Measurements from ENCODE around the gene CADM1. TPM values are rescaled to one million over a fixed set of nuclear protein-coding genes. Genes with fewer than 3 reads are reported as not detected.
A peak's percentile ranks its signal among the peaks of the same experiment; 100 is the strongest.

CADM1 gene
- total RNA-seq, 2 experiments from 2014 or later, result 59.7 to 89.7 TPM

- no TSS peak for BruUV-seq (replicated peaks)
- POLR2A ChIA-PET, result interaction anchor here (0.6 to 2.6 kb wide), 4 partner anchors 19 to 98 kb away, joined by 3 to 11 read pairs (median 4); no protein-coding TSS in a partner anchor
- Histone ChIP-seq H3K9me3 (ENCODE audit: low read length) (no peaks in the 10 kb centered on the region), H3K27ac (ENCODE audit: low read depth, low read length, poor library complexity, severe bottlenecking) (no peak overlapping the region), H3K4me3 (ENCODE audit: low read depth, low read length, poor library complexity, severe bottlenecking) (no peak overlapping the region), H3K4me1 (ENCODE audit: insufficient read depth, low read length, poor library complexity, severe bottlenecking) (peaks cover 81% of the 10 kb centered on the region), H3K4me2 (ENCODE audit: low read length) (peak overlapping the region; percentile 27), H2AFZ (ENCODE audit: low read length) (no peak overlapping the region), H3K9me2 (ENCODE audit: insufficient read depth, low read length) (no peaks in the 10 kb centered on the region), H3K79me2 (ENCODE audit: insufficient read depth, low read depth, low read length) (peaks cover 32% of the 10 kb centered on the region), H3K36me3 (ENCODE audit: insufficient read depth, low read length) (no peaks in the 10 kb centered on the region), H4K20me1 (ENCODE audit: insufficient read depth, low read length) (no peaks in the 10 kb centered on the region; the same call in 1 of the 2 replicates)
- CTCF ChIA-PET (ENCODE audit: unreplicated experiment), result no interaction called here
- DNase-seq (ENCODE audit: low spot score), result peak; percentile 12
- TF ChIP-seq EZH2phosphoT487 (IDR thresholded peaks at IDR 0.05; ENCODE audit: borderline replicate concordance, low read depth, low read length), result no peak
- TF ChIP-seq, protein P1, sequence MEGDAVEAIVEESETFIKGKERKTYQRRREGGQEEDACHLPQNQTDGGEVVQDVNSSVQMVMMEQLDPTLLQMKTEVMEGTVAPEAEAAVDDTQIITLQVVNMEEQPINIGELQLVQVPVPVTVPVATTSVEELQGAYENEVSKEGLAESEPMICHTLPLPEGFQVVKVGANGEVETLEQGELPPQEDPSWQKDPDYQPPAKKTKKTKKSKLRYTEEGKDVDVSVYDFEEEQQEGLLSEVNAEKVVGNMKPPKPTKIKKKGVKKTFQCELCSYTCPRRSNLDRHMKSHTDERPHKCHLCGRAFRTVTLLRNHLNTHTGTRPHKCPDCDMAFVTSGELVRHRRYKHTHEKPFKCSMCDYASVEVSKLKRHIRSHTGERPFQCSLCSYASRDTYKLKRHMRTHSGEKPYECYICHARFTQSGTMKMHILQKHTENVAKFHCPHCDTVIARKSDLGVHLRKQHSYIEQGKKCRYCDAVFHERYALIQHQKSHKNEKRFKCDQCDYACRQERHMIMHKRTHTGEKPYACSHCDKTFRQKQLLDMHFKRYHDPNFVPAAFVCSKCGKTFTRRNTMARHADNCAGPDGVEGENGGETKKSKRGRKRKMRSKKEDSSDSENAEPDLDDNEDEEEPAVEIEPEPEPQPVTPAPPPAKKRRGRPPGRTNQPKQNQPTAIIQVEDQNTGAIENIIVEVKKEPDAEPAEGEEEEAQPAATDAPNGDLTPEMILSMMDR (conservative IDR thresholded peaks at IDR 0.05; ENCODE audit: low read length), result no peak
- intact Hi-C loops (cut with micrococcal nuclease; ENCODE audit: unreplicated experiment), result no loop called here
Measured at GRCh38 chr11:115466122-115466521, 38.1 kb downstream of the CADM1 start.

DNA sequence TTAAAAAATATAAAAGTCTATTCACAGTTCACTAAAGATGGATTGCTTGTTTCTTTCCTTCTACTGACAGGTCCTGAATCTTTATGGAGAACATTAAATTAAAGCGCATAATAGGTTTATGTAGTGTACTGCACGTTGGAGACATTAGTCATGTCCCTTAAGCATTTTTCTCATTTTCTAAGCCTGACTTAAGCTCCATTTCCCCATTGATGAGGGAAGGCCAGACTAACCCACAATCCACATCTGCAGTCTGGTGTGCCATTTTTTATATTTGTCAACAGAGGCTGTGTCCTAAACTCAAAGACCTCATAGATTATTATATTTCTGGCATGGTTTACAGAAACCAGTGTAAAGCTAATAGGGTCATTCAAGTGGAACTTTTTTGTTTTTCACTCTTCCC, 39.9 kb downstream of the CADM1 start:
- TF ChIP-seq, protein P1 (conservative IDR thresholded peaks at IDR 0.05; ENCODE audit: low read length), result no peak
- no peak for TF ChIP-seq EZH2phosphoT487 (IDR thresholded peaks at IDR 0.05; ENCODE audit: borderline replicate concordance, low read depth, low read length)
- DNase-seq (ENCODE audit: low spot score), result no peak
- Histone ChIP-seq H2AFZ (ENCODE audit: low read length) (no peak overlapping the region), H4K20me1 (ENCODE audit: insufficient read depth, low read length) (no peaks in the 10 kb centered on the region), H3K4me3 (ENCODE audit: low read depth, low read length, poor library complexity, severe bottlenecking) (no peak overlapping the region), H3K9me3 (ENCODE audit: low read length) (no peaks in the 10 kb centered on the region), H3K4me1 (ENCODE audit: insufficient read depth, low read length, poor library complexity, severe bottlenecking) (peaks cover 64% of the 10 kb centered on the region), H3K27ac (ENCODE audit: low read depth, low read length, poor library complexity, severe bottlenecking) (no peak overlapping the region), H3K4me2 (ENCODE audit: low read length) (peak overlapping the region; percentile 15; the same call in 1 of the 2 replicates), H3K79me2 (ENCODE audit: insufficient read depth, low read depth, low read length) (peaks cover 18% of the 10 kb centered on the region; the same call in 1 of the 2 replicates), H3K36me3 (ENCODE audit: insufficient read depth, low read length) (no peaks in the 10 kb centered on the region), H3K9me2 (ENCODE audit: insufficient read depth, low read length) (no peaks in the 10 kb centered on the region)
- intact Hi-C loops (cut with micrococcal nuclease; ENCODE audit: unreplicated experiment), result no loop called here
- CTCF ChIA-PET (ENCODE audit: unreplicated experiment), result no interaction called here
- no TSS peak for BruUV-seq (replicated peaks)
- POLR2A ChIA-PET, result interaction anchor here (1.4 to 2.4 kb wide), 4 partner anchors 10 to 40 kb away, joined by 4 to 15 read pairs (median 4); no protein-coding TSS in a partner anchor

DNA sequence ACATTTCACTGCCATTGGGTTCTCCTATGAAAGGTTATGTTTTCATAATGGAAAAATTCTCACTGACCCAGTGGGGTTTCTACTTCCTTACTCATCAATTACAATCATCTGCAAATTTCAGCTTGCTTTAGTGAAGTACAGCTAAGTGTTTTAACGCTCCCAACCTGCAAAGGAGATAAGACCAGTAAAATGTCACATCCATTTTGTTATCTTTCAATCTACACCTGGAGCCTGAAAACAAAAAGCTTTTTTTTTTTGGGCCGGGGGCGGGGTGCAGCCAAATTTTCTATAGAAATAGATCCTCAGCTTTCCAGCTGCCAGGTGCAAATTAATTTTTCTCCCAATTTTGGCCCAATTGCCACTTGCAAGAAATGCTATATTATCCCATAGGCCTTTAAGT, 40.6 kb downstream of the CADM1 start:
- Histone ChIP-seq H2AFZ (ENCODE audit: low read length) (no peak overlapping the region), H3K9me3 (ENCODE audit: low read length) (no peaks in the 10 kb centered on the region), H3K9me2 (ENCODE audit: insufficient read depth, low read length) (no peaks in the 10 kb centered on the region), H3K79me2 (ENCODE audit: insufficient read depth, low read depth, low read length) (peaks cover 18% of the 10 kb centered on the region; the same call in 1 of the 2 replicates), H3K4me1 (ENCODE audit: insufficient read depth, low read length, poor library complexity, severe bottlenecking) (peaks cover 58% of the 10 kb centered on the region), H3K4me2 (ENCODE audit: low read length) (peak overlapping the region; percentile 15; the same call in 1 of the 2 replicates), H3K4me3 (ENCODE audit: low read depth, low read length, poor library complexity, severe bottlenecking) (no peak overlapping the region), H3K27ac (ENCODE audit: low read depth, low read length, poor library complexity, severe bottlenecking) (no peak overlapping the region), H4K20me1 (ENCODE audit: insufficient read depth, low read length) (no peaks in the 10 kb centered on the region), H3K36me3 (ENCODE audit: insufficient read depth, low read length) (no peaks in the 10 kb centered on the region)
- intact Hi-C loops (cut with micrococcal nuclease; ENCODE audit: unreplicated experiment), result no loop called here
- no TSS peak for BruUV-seq (replicated peaks)
- POLR2A ChIA-PET, result interaction anchor here (1.4 to 2.4 kb wide), 3 partner anchors 10 to 39 kb away, joined by 4 to 15 read pairs (median 4); no protein-coding TSS in a partner anchor
- no peak for TF ChIP-seq EZH2phosphoT487 (IDR thresholded peaks at IDR 0.05; ENCODE audit: borderline replicate concordance, low read depth, low read length)
- TF ChIP-seq, protein P1 (conservative IDR thresholded peaks at IDR 0.05; ENCODE audit: low read length), result no peak
- CTCF ChIA-PET (ENCODE audit: unreplicated experiment), result interaction anchor here (1.2 kb wide), 1 partner anchor 8 kb away, joined by 3 read pairs; no protein-coding TSS in a partner anchor
- DNase-seq (ENCODE audit: low spot score), result no peak
